ENCODE measurements around the gene PCDHGB6. TPM values are rescaled to one million over a fixed set of nuclear protein-coding genes. Genes with fewer than 3 reads are reported as not detected.

Gene PCDHGB6
- total RNA-seq, 1 experiment from 2014 or later, result 6.0 TPM

DNA sequence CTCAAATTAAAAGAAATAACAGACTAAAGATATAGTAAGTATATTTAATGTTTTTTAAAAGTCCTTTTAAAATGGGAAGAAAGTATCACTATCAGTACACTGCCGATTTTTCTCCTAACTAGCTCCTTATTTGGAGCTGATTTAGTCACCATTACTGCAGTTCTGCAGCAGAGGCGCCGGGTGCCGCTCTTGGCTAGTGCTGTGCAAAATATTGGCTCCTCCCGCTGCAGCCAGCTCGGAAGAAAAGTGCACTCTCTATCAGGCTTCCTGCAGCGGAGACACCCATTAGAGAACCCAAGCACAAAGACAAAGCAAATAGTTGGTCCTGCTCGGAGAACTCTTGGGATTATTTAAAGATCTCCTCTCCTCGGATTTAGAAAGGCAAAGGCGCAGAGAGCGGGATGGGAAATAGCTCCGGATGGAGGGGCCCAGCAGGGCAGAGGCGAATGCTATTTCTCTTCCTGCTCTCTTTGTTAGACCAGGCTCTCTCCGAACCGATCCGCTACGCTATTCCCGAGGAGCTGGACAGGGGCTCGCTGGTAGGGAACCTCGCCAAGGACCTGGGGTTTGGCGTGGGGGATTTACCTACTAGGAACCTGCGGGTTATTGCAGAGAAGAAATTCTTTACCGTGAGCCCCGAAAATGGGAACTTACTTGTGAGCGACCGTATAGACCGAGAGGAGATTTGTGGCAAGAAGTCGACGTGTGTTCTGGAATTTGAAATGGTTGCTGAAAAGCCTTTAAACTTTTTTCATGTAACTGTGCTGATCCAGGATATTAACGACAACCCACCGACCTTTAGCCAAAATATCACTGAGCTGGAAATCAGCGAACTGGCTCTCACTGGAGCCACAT, 37.6 kb upstream of the PCDHGB6 start, which contains the start of gene PCDHGB3 (continued):
- TF ChIP-seq GABPB1 (CRISPR knock-in tag; IDR thresholded peaks at IDR 0.05), result no peak

DNA sequence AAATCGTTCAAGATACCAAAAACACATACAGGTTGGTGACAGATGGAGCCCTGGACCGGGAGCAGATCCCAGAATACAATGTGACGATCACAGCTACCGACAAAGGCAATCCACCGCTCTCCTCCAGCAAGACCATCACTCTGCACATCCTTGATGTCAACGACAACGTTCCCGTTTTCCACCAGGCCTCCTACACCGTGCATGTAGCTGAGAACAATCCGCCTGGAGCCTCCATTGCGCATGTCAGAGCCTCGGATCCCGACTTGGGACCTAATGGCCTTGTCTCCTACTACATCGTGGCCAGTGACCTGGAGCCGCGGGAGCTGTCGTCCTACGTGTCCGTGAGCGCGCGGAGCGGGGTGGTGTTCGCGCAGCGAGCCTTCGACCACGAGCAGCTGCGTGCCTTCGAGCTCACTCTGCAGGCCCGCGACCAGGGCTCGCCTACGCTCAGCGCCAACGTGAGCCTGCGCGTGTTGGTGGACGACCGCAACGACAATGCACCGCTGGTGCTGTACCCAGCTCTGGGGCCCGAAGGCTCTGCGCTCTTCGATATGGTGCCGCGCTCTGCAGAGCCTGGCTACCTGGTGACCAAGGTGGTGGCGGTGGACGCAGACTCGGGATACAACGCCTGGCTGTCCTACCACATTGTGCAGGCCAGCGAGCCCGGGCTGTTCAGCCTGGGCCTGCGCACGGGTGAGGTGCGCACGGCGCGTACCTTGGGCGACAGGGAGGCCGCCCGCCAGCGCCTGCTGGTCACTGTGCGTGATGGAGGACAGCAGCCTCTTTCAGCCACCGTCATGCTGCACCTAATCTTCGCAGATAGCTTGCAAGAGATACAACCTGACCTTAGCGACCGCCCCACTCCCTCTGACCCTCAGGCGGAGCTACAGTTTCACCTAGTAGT, 36.0 kb upstream of the PCDHGB6 start:
- CTCF ChIA-PET, result interaction anchor here (1.0 to 3.5 kb wide), 10 partner anchors 16 to 192 kb away, joined by 3 to 37 read pairs (median 8); partner anchors contain the start of genes PCDHB14, PCDHB16, PCDHGA10 and PCDHGA2
- TF ChIP-seq, protein P1, sequence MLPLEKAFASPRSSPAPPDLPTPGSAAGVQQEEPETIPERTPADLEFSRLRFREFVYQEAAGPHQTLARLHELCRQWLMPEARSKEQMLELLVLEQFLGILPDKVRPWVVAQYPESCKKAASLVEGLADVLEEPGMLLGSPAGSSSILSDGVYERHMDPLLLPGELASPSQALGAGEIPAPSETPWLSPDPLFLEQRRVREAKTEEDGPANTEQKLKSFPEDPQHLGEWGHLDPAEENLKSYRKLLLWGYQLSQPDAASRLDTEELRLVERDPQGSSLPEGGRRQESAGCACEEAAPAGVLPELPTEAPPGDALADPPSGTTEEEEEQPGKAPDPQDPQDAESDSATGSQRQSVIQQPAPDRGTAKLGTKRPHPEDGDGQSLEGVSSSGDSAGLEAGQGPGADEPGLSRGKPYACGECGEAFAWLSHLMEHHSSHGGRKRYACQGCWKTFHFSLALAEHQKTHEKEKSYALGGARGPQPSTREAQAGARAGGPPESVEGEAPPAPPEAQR (CRISPR knock-in tag; IDR thresholded peaks at IDR 0.05), result no peak
- Mint-ChIP-seq H3K27ac (no peak overlapping the region), H3K9me3 (peaks cover 55% of the 10 kb centered on the region), H3K27me3 (ENCODE audit: low read depth) (peaks cover 9% of the 10 kb centered on the region), H3K36me3 (peaks cover 56% of the 10 kb centered on the region), H3K4me1 (peaks cover 5% of the 10 kb centered on the region), H3K4me3 (no peak overlapping the region)
- no peak for DNase-seq (ENCODE audit: low spot score)
- ATAC-seq, result no peak
- POLR2A ChIA-PET, result no interaction called here

DNA sequence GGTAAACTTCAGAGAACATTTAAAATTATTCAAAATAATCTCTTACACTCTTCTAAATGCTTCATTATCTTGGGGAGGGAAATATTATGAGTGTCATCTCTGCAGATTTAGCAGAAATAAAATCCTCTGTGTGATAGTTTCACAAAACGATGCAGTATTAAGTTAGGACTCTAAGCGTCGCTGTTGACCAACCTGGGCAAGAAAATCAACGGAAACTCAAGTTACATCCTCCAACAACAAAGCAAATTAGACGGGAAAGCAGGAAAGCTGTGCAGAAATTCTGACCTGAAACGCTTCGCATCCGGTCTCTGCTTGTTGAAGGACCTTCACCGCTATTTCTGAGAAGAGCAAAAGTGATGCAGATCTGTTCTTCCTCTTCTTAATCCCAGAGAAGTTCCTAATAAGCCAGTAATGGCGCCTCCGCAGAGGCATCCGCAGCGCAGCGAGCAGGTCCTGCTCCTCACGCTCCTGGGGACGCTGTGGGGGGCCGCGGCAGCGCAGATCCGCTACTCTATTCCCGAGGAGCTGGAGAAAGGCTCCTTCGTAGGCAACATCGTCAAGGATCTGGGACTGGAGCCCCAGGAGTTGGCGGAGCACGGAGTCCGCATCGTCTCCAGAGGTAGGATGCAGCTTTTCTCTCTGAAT, 34.0 kb upstream of the PCDHGB6 start, which contains the start of gene PCDHGA6:
PCDHGA6 (plus strand) TSS at position 219 of the 645 bp plus-strand sequence; CDS start at position 412, 193 bp downstream.
- CTCF ChIA-PET, result interaction anchor here (0.6 to 2.6 kb wide), 19 partner anchors 10 to 194 kb away, joined by 3 to 19 read pairs (median 4); partner anchors contain the start of genes PCDHB14, PCDHB15, PCDHGA10 and PCDHGA2
- Mint-ChIP-seq H3K27me3 (ENCODE audit: low read depth) (peaks cover 9% of the 10 kb centered on the region), H3K36me3 (peaks cover 60% of the 10 kb centered on the region), H3K27ac (no peak within 1 kb of the TSS), H3K9me3 (peaks cover 59% of the 10 kb centered on the region), H3K4me3 (peak within 1 kb of the TSS; percentile 31), H3K4me1 (peaks cover 5% of the 10 kb centered on the region)
- ATAC-seq (no peak), DNase-seq (ENCODE audit: low spot score) (no peak)
- TF ChIP-seq FOXJ3 (CRISPR knock-in tag; IDR thresholded peaks at IDR 0.05; ENCODE audit: borderline replicate concordance), result no peak
- no peak for TF ChIP-seq SP1 (CRISPR knock-in tag; conservative IDR thresholded peaks at IDR 0.05)
- TF ChIP-seq, protein P2, sequence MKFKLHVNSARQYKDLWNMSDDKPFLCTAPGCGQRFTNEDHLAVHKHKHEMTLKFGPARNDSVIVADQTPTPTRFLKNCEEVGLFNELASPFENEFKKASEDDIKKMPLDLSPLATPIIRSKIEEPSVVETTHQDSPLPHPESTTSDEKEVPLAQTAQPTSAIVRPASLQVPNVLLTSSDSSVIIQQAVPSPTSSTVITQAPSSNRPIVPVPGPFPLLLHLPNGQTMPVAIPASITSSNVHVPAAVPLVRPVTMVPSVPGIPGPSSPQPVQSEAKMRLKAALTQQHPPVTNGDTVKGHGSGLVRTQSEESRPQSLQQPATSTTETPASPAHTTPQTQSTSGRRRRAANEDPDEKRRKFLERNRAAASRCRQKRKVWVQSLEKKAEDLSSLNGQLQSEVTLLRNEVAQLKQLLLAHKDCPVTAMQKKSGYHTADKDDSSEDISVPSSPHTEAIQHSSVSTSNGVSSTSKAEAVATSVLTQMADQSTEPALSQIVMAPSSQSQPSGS (CRISPR knock-in tag; IDR thresholded peaks at IDR 0.05; ENCODE audit: borderline replicate concordance, low read depth), result no peak
- TF ChIP-seq GTF2I (CRISPR knock-in tag; conservative IDR thresholded peaks at IDR 0.05), result no peak
- no peak for TF ChIP-seq KAT7 (CRISPR knock-in tag; IDR thresholded peaks at IDR 0.05; ENCODE audit: borderline replicate concordance)
- TF ChIP-seq, protein P3, sequence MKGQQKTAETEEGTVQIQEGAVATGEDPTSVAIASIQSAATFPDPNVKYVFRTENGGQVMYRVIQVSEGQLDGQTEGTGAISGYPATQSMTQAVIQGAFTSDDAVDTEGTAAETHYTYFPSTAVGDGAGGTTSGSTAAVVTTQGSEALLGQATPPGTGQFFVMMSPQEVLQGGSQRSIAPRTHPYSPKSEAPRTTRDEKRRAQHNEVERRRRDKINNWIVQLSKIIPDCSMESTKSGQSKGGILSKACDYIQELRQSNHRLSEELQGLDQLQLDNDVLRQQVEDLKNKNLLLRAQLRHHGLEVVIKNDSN (CRISPR knock-in tag; IDR thresholded peaks at IDR 0.05), result no peak
- no peak for TF ChIP-seq MXD4 (CRISPR knock-in tag; IDR thresholded peaks at IDR 0.05; ENCODE audit: borderline replicate concordance)
- no peak for TF ChIP-seq ZNF232 (CRISPR knock-in tag; IDR thresholded peaks at IDR 0.05)
- no peak for TF ChIP-seq ELF4 (CRISPR knock-in tag; IDR thresholded peaks at IDR 0.05; ENCODE audit: low read depth)
- POLR2A ChIA-PET, result no interaction called here

DNA sequence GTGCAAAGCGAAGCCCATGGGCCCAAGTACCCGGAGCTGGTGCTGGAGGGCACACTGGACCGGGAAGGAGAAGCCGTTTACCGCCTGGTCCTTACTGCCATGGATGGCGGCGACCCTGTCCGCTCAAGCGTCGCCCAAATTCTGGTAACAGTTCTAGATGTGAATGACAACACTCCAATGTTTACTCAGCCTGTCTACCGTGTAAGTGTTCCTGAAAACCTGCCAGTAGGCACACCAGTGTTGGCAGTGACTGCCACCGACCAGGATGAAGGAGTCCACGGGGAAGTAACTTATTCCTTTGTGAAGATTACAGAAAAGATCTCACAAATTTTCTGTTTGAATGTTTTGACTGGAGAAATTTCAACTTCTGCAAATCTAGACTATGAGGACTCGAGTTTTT, 33.2 kb upstream of the PCDHGB6 start:
- Mint-ChIP-seq H3K27ac (no peak overlapping the region), H3K36me3 (peaks cover 60% of the 10 kb centered on the region), H3K4me1 (peaks cover 5% of the 10 kb centered on the region), H3K9me3 (peaks cover 59% of the 10 kb centered on the region), H3K27me3 (ENCODE audit: low read depth) (peaks cover 9% of the 10 kb centered on the region), H3K4me3 (no peak overlapping the region)
- ATAC-seq (no peak), DNase-seq (ENCODE audit: low spot score) (no peak)
- ChIA-PET POLR2A (no interaction called here), CTCF (interaction anchor here (0.8 to 2.6 kb wide), 15 partner anchors 10 to 193 kb away, joined by 3 to 19 read pairs (median 5); partner anchors contain the start of genes PCDHB14, PCDHGA10, PCDHGA2 and PCDHGA3)
- no peak for TF ChIP-seq GRHL2 (CRISPR knock-in tag; IDR thresholded peaks at IDR 0.05; ENCODE audit: insufficient replicate concordance, severe bottlenecking)
- TF ChIP-seq, protein P4, sequence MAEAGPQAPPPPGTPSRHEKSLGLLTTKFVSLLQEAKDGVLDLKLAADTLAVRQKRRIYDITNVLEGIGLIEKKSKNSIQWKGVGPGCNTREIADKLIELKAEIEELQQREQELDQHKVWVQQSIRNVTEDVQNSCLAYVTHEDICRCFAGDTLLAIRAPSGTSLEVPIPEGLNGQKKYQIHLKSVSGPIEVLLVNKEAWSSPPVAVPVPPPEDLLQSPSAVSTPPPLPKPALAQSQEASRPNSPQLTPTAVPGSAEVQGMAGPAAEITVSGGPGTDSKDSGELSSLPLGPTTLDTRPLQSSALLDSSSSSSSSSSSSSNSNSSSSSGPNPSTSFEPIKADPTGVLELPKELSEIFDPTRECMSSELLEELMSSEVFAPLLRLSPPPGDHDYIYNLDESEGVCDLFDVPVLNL (CRISPR knock-in tag; IDR thresholded peaks at IDR 0.05; ENCODE audit: borderline replicate concordance, low read depth), result no peak
- TF ChIP-seq KAT7 (CRISPR knock-in tag; IDR thresholded peaks at IDR 0.05; ENCODE audit: borderline replicate concordance), result no peak
- TF ChIP-seq, protein P5, sequence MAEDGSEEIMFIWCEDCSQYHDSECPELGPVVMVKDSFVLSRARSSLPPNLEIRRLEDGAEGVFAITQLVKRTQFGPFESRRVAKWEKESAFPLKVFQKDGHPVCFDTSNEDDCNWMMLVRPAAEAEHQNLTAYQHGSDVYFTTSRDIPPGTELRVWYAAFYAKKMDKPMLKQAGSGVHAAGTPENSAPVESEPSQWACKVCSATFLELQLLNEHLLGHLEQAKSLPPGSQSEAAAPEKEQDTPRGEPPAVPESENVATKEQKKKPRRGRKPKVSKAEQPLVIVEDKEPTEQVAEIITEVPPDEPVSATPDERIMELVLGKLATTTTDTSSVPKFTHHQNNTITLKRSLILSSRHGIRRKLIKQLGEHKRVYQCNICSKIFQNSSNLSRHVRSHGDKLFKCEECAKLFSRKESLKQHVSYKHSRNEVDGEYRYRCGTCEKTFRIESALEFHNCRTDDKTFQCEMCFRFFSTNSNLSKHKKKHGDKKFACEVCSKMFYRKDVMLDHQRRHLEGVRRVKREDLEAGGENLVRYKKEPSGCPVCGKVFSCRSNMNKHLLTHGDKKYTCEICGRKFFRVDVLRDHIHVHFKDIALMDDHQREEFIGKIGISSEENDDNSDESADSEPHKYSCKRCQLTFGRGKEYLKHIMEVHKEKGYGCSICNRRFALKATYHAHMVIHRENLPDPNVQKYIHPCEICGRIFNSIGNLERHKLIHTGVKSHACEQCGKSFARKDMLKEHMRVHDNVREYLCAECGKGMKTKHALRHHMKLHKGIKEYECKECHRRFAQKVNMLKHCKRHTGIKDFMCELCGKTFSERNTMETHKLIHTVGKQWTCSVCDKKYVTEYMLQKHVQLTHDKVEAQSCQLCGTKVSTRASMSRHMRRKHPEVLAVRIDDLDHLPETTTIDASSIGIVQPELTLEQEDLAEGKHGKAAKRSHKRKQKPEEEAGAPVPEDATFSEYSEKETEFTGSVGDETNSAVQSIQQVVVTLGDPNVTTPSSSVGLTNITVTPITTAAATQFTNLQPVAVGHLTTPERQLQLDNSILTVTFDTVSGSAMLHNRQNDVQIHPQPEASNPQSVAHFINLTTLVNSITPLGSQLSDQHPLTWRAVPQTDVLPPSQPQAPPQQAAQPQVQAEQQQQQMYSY (CRISPR knock-in tag; IDR thresholded peaks at IDR 0.05), result no peak
- no peak for TF ChIP-seq ZNF317 (CRISPR knock-in tag; IDR thresholded peaks at IDR 0.05; ENCODE audit: borderline replicate concordance, low read depth)
- no peak for TF ChIP-seq ZNF423 (CRISPR knock-in tag; IDR thresholded peaks at IDR 0.05)
- TF ChIP-seq NFYB (CRISPR knock-in tag; conservative IDR thresholded peaks at IDR 0.05; ENCODE audit: low read depth), result no peak

Data from WTC11 (cell line).